ENCODE data around the gene ZNF281. TPM values are rescaled to one million over a fixed set of nuclear protein-coding genes. Genes with fewer than 3 reads are reported as not detected.

The ZNF281 gene
- total and polyA plus RNA-seq, 10 donors, result 4.4 to 34.8 (median 21.0) TPM

GRCh38 chr1:200444478-200444877 is 34.6 kb upstream of the ZNF281 start:
- H3K36me3 ChIP-seq, result no peaks in the 10 kb centered on the region
- TF ChIP-seq POLR2A (IDR thresholded peaks at IDR 0.05), result no peak
- no peak for TF ChIP-seq POLR2AphosphoS5 (IDR thresholded peaks at IDR 0.05)
- TF ChIP-seq CTCF (IDR thresholded peaks at IDR 0.05 in 8 of 11, conservative IDR thresholded peaks at IDR 0.05 in 3 of 11), result no peak

GRCh38 chr1:200443860-200444259 is 34.0 kb upstream of the ZNF281 start:
- 54 to 78% (median 60%) methylated on average over 2 of the region's 2 CpGs for WGBS, 5 donors
- Histone ChIP-seq H3K36me3 (no peaks in the 10 kb centered on the region), H3K27ac (no peak overlapping the region), H3K4me1 (no peaks in the 10 kb centered on the region), H3K9me3 (no peaks in the 10 kb centered on the region), H3K4me3 (no peak overlapping the region), H3K27me3 (replicated peaks in 1 of 7) (no peaks in the 10 kb centered on the region)
- no peak for DNase-seq
- intact Hi-C loops (cut with DNase I; ENCODE audit: low total_unique reads), result no loop called here
- TF ChIP-seq POLR2AphosphoS5 (IDR thresholded peaks at IDR 0.05) (no peak), CTCF (IDR thresholded peaks at IDR 0.05 in 8 of 11, conservative IDR thresholded peaks at IDR 0.05 in 3 of 11) (no peak), POLR2A (IDR thresholded peaks at IDR 0.05) (no peak)

More at GRCh38 chr1:200444478-200444877, 34.6 kb upstream of the ZNF281 start:
- no peak for DNase-seq
- 92 to 96% (median 94%) methylated on average over 4 of the region's 4 CpGs for WGBS, 5 donors
- Histone ChIP-seq H3K9me3 (no peaks in the 10 kb centered on the region), H3K27ac (no peak overlapping the region), H3K4me3 (no peak overlapping the region), H3K4me1 (no peaks in the 10 kb centered on the region), H3K27me3 (replicated peaks in 1 of 7) (no peaks in the 10 kb centered on the region)
- intact Hi-C loops (cut with DNase I; ENCODE audit: low total_unique reads), result no loop called here

GRCh38 chr1:200442537-200443156 is 32.8 kb upstream of the ZNF281 start:
- H3K36me3 ChIP-seq, result no peaks in the 10 kb centered on the region
- TF ChIP-seq CTCF (IDR thresholded peaks at IDR 0.05 in 8 of 11, conservative IDR thresholded peaks at IDR 0.05 in 3 of 11), result no peak
- no peak for TF ChIP-seq POLR2AphosphoS5 (IDR thresholded peaks at IDR 0.05)
- TF ChIP-seq POLR2A (IDR thresholded peaks at IDR 0.05), result no peak
- no peak overlapping the region for H3K27ac ChIP-seq
- no peaks in the 10 kb centered on the region for H3K9me3 ChIP-seq
- H3K4me3 ChIP-seq, result no peak overlapping the region
- no peaks in the 10 kb centered on the region for H3K27me3 ChIP-seq (replicated peaks in 1 of 7)
- intact Hi-C loops (cut with DNase I; ENCODE audit: low total_unique reads), result no loop called here
- DNase-seq, result no peak
- 92 to 99% (median 96%) methylated on average over 3 of the region's 3 CpGs for WGBS, 5 donors
- H3K4me1 ChIP-seq, result peaks cover 0 to 7% (median 3%) of the 10 kb centered on the region in 6 donors

GRCh38 chr1:200442023-200442422 is 32.2 kb upstream of the ZNF281 start:
- Histone ChIP-seq H3K9me3 (no peaks in the 10 kb centered on the region), H3K27me3 (replicated peaks in 1 of 7) (no peaks in the 10 kb centered on the region), H3K36me3 (no peaks in the 10 kb centered on the region), H3K27ac (no peak overlapping the region), H3K4me3 (no peak overlapping the region), H3K4me1 (peaks cover 0 to 14% (median 8%) of the 10 kb centered on the region in 6 donors)
- WGBS, 5 donors, result 79 to 98% (median 94%) methylated on average over 2 of the region's 2 CpGs
- intact Hi-C loops (cut with DNase I; ENCODE audit: low total_unique reads), result no loop called here
- TF ChIP-seq CTCF (IDR thresholded peaks at IDR 0.05 in 8 of 11, conservative IDR thresholded peaks at IDR 0.05 in 3 of 11), result no peak
- TF ChIP-seq POLR2AphosphoS5 (IDR thresholded peaks at IDR 0.05), result no peak
- TF ChIP-seq POLR2A (IDR thresholded peaks at IDR 0.05), result no peak
- DNase-seq, result no peak

All from spleen (tissue), 11 donors.